HPDE6-E6E7 (cell line): Measurements from ENCODE around the gene SLC9A9.
A peak's percentile ranks its signal among the peaks of the same experiment; 100 is the strongest.
"Not testable (repeated sequence)": the region's sequence is repeated elsewhere in the genome, so short reads cannot be mapped to it uniquely, and the experiment has no call there.

Experiments used
- DNase-seq: peaks from one replicate; pipeline ENCODE4 v3.0.0; 2011; ENCODE audit warnings: missing footprints; ENCODE audit errors: extremely low spot score

SLC9A9 gene

GRCh38 chr3:143450632-143451031, 397.6 kb downstream of the SLC9A9 start:
- no peak for DNase-seq

- no peak for DNase-seq
Measured at GRCh38 chr3:143447491-143447890, 400.8 kb downstream of the SLC9A9 start.

- DNase-seq, result peak; percentile 16
Measured at GRCh38 chr3:143445118-143445517, 403.1 kb downstream of the SLC9A9 start.

GRCh38 chr3:143443851-143444331, 404.4 kb downstream of the SLC9A9 start:
- DNase-seq, result peak; percentile 96

GRCh38 chr3:143442814-143443447, 405.3 kb downstream of the SLC9A9 start:
- DNase-seq, result no peak

GRCh38 chr3:143441516-143442171, 406.6 kb downstream of the SLC9A9 start:
- DNase-seq, result no peak

- no peak for DNase-seq
Measured at GRCh38 chr3:143439817-143440216, 408.5 kb downstream of the SLC9A9 start.

GRCh38 chr3:143437405-143437804, 410.9 kb downstream of the SLC9A9 start:
- DNase-seq, result no peak

GRCh38 chr3:143436231-143436930, 411.9 kb downstream of the SLC9A9 start:
- DNase-seq, result no peak

GRCh38 chr3:143433787-143434378, 414.4 kb downstream of the SLC9A9 start:
- no peak for DNase-seq

- DNase-seq, result not testable (repeated sequence)
Measured at GRCh38 chr3:143431298-143431697, 417.0 kb downstream of the SLC9A9 start.

- DNase-seq, result no peak
Measured at GRCh38 chr3:143430568-143430967, 417.7 kb downstream of the SLC9A9 start.

GRCh38 chr3:143429628-143430514, 418.4 kb downstream of the SLC9A9 start:
- DNase-seq, result no peak

GRCh38 chr3:143428294-143428693, 420.0 kb downstream of the SLC9A9 start:
- DNase-seq, result no peak

GRCh38 chr3:143427631-143428030, 420.6 kb downstream of the SLC9A9 start:
- DNase-seq, result no peak

- DNase-seq, result no peak
Measured at GRCh38 chr3:143424874-143425273, 423.4 kb downstream of the SLC9A9 start.

GRCh38 chr3:143421556-143421955, 426.7 kb downstream of the SLC9A9 start:
- no peak for DNase-seq

- DNase-seq, result no peak
Measured at GRCh38 chr3:143419611-143420010, 428.7 kb downstream of the SLC9A9 start.

- DNase-seq, result no peak
Measured at GRCh38 chr3:143418391-143418790, 429.9 kb downstream of the SLC9A9 start.

GRCh38 chr3:143416229-143416628, 432.0 kb downstream of the SLC9A9 start:
- DNase-seq, result no peak

- no peak for DNase-seq
Measured at GRCh38 chr3:143414571-143415253, 433.6 kb downstream of the SLC9A9 start.
